SK-N-SH treated with all-trans-retinoic acid at 6 μM for 48 hours (cell line): Measurements from ENCODE around the gene TSPAN3.

Experiments used
- ATAC-seq: fragments of 200-7000 bp; cut with Tn5 transposase; 3 replicates; pipeline ENCODE4 v1.9.1; 2020; ENCODE audit warnings: mild to moderate bottlenecking, moderate library complexity
- ARNTL ChIP-seq: fragments of 450-650 bp; formaldehyde crosslinking; IDR thresholded peaks from 2 replicates; pipeline ENCODE4 v1.5.0; 2020; ENCODE audit warnings: low read depth, mild to moderate bottlenecking, moderate library complexity, borderline replicate concordance
- BACH2 ChIP-seq: fragments of 250-450 bp; sonication (Bioruptor Pico); IDR thresholded peaks from 2 replicates; pipeline ENCODE4 v1.9.0; 2021; ENCODE audit warnings: mild to moderate bottlenecking, borderline replicate concordance
- CSDC2 ChIP-seq: fragments of 250-450 bp; sonication (Bioruptor Pico); IDR thresholded peaks from 2 replicates; pipeline ENCODE4 v1.5.0; 2020; ENCODE audit warnings: mild to moderate bottlenecking, moderate library complexity
- CSRNP3 ChIP-seq: fragments of 250-450 bp; sonication (Bioruptor Pico); IDR thresholded peaks from 2 replicates; pipeline ENCODE4 v1.5.1; 2021; ENCODE audit warnings: mild to moderate bottlenecking, moderate library complexity
- ESRRG ChIP-seq: fragments of 250-450 bp; sonication (Bioruptor Pico); IDR thresholded peaks from 2 replicates; pipeline ENCODE4 v1.6.1; 2021; ENCODE audit warnings: mild to moderate bottlenecking
- GLIS3 ChIP-seq: fragments of 250-450 bp; sonication (Bioruptor Pico); IDR thresholded peaks from 2 replicates; pipeline ENCODE4 v1.5.0; 2020; ENCODE audit warnings: mild to moderate bottlenecking, moderate library complexity
- ISL1 ChIP-seq: fragments of 250-450 bp; sonication (Bioruptor Pico); IDR thresholded peaks from 2 replicates; pipeline ENCODE4 v2.1.2; 2022; ENCODE audit warnings: mild to moderate bottlenecking, moderate library complexity
- PATZ1 ChIP-seq: fragments of 250-450 bp; sonication (Bioruptor Pico); IDR thresholded peaks from 2 replicates; pipeline ENCODE4 v1.8.0; 2020; ENCODE audit warnings: mild to moderate bottlenecking, moderate library complexity, borderline replicate concordance
- PPARA ChIP-seq: fragments of 250-450 bp; sonication (Bioruptor Pico); IDR thresholded peaks from 2 replicates; pipeline ENCODE4 v1.5.0; 2020; ENCODE audit warnings: mild to moderate bottlenecking, borderline replicate concordance
- RARB ChIP-seq: fragments of 250-450 bp; sonication (Bioruptor Pico); IDR thresholded peaks from 2 replicates; pipeline ENCODE4 v1.8.0; 2021; ENCODE audit warnings: mild to moderate bottlenecking, moderate library complexity
- SNAI2 ChIP-seq: fragments of 250-450 bp; sonication (Bioruptor Pico); IDR thresholded peaks from 2 replicates; pipeline ENCODE4 v1.5.0; 2020; ENCODE audit warnings: mild to moderate bottlenecking, moderate library complexity
- TCF4 ChIP-seq: fragments of 250-450 bp; sonication (Bioruptor Pico); IDR thresholded peaks from 2 replicates; pipeline ENCODE4 v1.8.0; 2021; ENCODE audit warnings: mild to moderate bottlenecking, moderate library complexity, borderline replicate concordance
- TOX ChIP-seq: fragments of 250-450 bp; sonication (Bioruptor Pico); IDR thresholded peaks from 2 replicates; pipeline ENCODE4 v1.8.0; 2021; ENCODE audit warnings: mild to moderate bottlenecking, moderate library complexity, borderline replicate concordance
- ZFP3 ChIP-seq: fragments of 250-450 bp; sonication (Bioruptor Pico); IDR thresholded peaks from 2 replicates; pipeline ENCODE4 v1.5.0; 2020; ENCODE audit warnings: mild to moderate bottlenecking, moderate library complexity
- ZFP30 ChIP-seq: fragments of 450-650 bp; formaldehyde crosslinking; IDR thresholded peaks from 2 replicates; pipeline ENCODE4 v1.5.0; 2022; ENCODE audit warnings: mild to moderate bottlenecking, moderate library complexity
- ZNF565 ChIP-seq: fragments of 450-650 bp; formaldehyde crosslinking; conservative IDR thresholded peaks from 2 replicates; pipeline ENCODE4 v1.5.0; 2020; ENCODE audit warnings: low read depth, mild to moderate bottlenecking, moderate library complexity
- ZNF70 ChIP-seq: fragments of 450-650 bp; formaldehyde crosslinking; IDR thresholded peaks from 2 replicates; pipeline ENCODE4 v1.5.0; 2020; ENCODE audit warnings: mild to moderate bottlenecking, moderate library complexity
- ZNF8 ChIP-seq: fragments of 450-650 bp; formaldehyde crosslinking; IDR thresholded peaks from 2 replicates; pipeline ENCODE4 v1.5.0; 2020; ENCODE audit warnings: mild to moderate bottlenecking, moderate library complexity
- TF ChIP-seq, protein P1 (sequence below): fragments of 250-450 bp; sonication (Bioruptor Pico); IDR thresholded peaks from 2 replicates; pipeline ENCODE4 v1.8.0; 2021; ENCODE audit warnings: low read depth, mild to moderate bottlenecking, moderate library complexity, borderline replicate concordance
- TF ChIP-seq, protein P2 (sequence below): fragments of 250-450 bp; sonication (Bioruptor Pico); IDR thresholded peaks from 2 replicates; pipeline ENCODE4 v1.5.0; 2020; ENCODE audit warnings: mild to moderate bottlenecking, moderate library complexity
- TF ChIP-seq, protein P3 (sequence below): fragments of 250-450 bp; sonication (Bioruptor Pico); IDR thresholded peaks from 2 replicates; pipeline ENCODE4 v1.5.1; 2020; ENCODE audit warnings: low read depth, mild to moderate bottlenecking, moderate library complexity

Gene TSPAN3

GRCh38 chr15:77068633-77069032, 2.3 kb downstream of the TSPAN3 start:
- no peak for ATAC-seq

GRCh38 chr15:77067691-77068367, 3.1 kb downstream of the TSPAN3 start:
- TF ChIP-seq CSDC2 (CRISPR knock-in tag) (no peak), RARB (CRISPR knock-in tag) (no peak), ZNF565 (CRISPR knock-in tag) (no peak), TOX (CRISPR knock-in tag) (no peak), PATZ1 (no peak), ESRRG (CRISPR knock-in tag) (no peak), ZFP3 (no peak), ZFP30 (CRISPR knock-in tag) (no peak), SNAI2 (CRISPR knock-in tag) (no peak), BACH2 (CRISPR knock-in tag) (no peak), ARNTL (CRISPR knock-in tag) (no peak), GLIS3 (CRISPR knock-in tag) (no peak), ZNF70 (CRISPR knock-in tag) (no peak), TCF4 (CRISPR knock-in tag) (no peak), CSRNP3 (no peak), ISL1 (no peak; the same call in 1 of the 2 replicates), PPARA (no peak)
- TF ChIP-seq, protein P1, sequence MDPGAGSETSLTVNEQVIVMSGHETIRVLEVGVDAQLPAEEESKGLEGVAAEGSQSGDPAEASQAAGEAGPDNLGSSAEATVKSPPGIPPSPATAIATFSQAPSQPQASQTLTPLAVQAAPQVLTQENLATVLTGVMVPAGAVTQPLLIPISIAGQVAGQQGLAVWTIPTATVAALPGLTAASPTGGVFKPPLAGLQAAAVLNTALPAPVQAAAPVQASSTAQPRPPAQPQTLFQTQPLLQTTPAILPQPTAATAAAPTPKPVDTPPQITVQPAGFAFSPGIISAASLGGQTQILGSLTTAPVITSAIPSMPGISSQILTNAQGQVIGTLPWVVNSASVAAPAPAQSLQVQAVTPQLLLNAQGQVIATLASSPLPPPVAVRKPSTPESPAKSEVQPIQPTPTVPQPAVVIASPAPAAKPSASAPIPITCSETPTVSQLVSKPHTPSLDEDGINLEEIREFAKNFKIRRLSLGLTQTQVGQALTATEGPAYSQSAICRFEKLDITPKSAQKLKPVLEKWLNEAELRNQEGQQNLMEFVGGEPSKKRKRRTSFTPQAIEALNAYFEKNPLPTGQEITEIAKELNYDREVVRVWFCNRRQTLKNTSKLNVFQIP (CRISPR knock-in tag): no peak
- TF ChIP-seq, protein P2, sequence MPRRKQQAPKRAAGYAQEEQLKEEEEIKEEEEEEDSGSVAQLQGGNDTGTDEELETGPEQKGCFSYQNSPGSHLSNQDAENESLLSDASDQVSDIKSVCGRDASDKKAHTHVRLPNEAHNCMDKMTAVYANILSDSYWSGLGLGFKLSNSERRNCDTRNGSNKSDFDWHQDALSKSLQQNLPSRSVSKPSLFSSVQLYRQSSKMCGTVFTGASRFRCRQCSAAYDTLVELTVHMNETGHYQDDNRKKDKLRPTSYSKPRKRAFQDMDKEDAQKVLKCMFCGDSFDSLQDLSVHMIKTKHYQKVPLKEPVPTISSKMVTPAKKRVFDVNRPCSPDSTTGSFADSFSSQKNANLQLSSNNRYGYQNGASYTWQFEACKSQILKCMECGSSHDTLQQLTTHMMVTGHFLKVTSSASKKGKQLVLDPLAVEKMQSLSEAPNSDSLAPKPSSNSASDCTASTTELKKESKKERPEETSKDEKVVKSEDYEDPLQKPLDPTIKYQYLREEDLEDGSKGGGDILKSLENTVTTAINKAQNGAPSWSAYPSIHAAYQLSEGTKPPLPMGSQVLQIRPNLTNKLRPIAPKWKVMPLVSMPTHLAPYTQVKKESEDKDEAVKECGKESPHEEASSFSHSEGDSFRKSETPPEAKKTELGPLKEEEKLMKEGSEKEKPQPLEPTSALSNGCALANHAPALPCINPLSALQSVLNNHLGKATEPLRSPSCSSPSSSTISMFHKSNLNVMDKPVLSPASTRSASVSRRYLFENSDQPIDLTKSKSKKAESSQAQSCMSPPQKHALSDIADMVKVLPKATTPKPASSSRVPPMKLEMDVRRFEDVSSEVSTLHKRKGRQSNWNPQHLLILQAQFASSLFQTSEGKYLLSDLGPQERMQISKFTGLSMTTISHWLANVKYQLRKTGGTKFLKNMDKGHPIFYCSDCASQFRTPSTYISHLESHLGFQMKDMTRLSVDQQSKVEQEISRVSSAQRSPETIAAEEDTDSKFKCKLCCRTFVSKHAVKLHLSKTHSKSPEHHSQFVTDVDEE: no peak
- TF ChIP-seq, protein P3, sequence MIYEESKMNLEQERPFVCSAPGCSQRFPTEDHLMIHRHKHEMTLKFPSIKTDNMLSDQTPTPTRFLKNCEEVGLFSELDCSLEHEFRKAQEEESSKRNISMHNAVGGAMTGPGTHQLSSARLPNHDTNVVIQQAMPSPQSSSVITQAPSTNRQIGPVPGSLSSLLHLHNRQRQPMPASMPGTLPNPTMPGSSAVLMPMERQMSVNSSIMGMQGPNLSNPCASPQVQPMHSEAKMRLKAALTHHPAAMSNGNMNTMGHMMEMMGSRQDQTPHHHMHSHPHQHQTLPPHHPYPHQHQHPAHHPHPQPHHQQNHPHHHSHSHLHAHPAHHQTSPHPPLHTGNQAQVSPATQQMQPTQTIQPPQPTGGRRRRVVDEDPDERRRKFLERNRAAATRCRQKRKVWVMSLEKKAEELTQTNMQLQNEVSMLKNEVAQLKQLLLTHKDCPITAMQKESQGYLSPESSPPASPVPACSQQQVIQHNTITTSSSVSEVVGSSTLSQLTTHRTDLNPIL (CRISPR knock-in tag): no peak
- ATAC-seq: no peak

More at GRCh38 chr15:77068633-77069032, 2.3 kb downstream of the TSPAN3 start:
- TF ChIP-seq GLIS3 (CRISPR knock-in tag): no peak
- TF ChIP-seq ARNTL (CRISPR knock-in tag): no peak
- TF ChIP-seq ZNF8 (CRISPR knock-in tag): no peak
- TF ChIP-seq PPARA: no peak
- no peak for TF ChIP-seq ZFP3
- no peak for TF ChIP-seq TCF4 (CRISPR knock-in tag)
- TF ChIP-seq, protein P1 (CRISPR knock-in tag): no peak
- TF ChIP-seq ZFP30 (CRISPR knock-in tag): no peak
- no peak for TF ChIP-seq PATZ1
- TF ChIP-seq ZNF70 (CRISPR knock-in tag): no peak
- no peak for TF ChIP-seq TOX (CRISPR knock-in tag)
- TF ChIP-seq SNAI2 (CRISPR knock-in tag): no peak
